CD4-positive, alpha-beta T cell treated with Interleukin-4 for 4 hours (primary cell): ENCODE measurements around the gene CD99.
"Not testable (repeated sequence)": the region's sequence is repeated elsewhere in the genome, so short reads cannot be mapped to it uniquely, and the experiment has no call there.

Source experiments
- DNase-seq: peaks from one replicate; pipeline ENCODE4 v3.0.0-alpha.2; 2020

The CD99 gene

GRCh38 chrX:2774776-2775175, 83.7 kb downstream of the CD99 start:
- DNase-seq, result no peak

GRCh38 chrX:2780472-2781225, 89.6 kb downstream of the CD99 start:
- DNase-seq, result not testable (repeated sequence)

GRCh38 chrX:2781226-2781571, 90.1 kb downstream of the CD99 start:
- DNase-seq, result no peak

- DNase-seq, result no peak
These were observed 90.6 kb downstream of the CD99 start for GRCh38 chrX:2781698-2782097.

GRCh38 chrX:2782171-2782570, 91.1 kb downstream of the CD99 start:
- DNase-seq, result no peak

- DNase-seq, result no peak
These were observed 91.7 kb downstream of the CD99 start for GRCh38 chrX:2782778-2783177.

GRCh38 chrX:2784026-2784425, 92.9 kb downstream of the CD99 start:
- DNase-seq, result no peak

GRCh38 chrX:2785538-2785937, 94.4 kb downstream of the CD99 start:
- DNase-seq, result no peak

- no peak for DNase-seq
These were observed 97.9 kb downstream of the CD99 start for GRCh38 chrX:2788980-2789379.

GRCh38 chrX:2789569-2789968, 98.5 kb downstream of the CD99 start:
- DNase-seq, result no peak
